HG03354 (cell line): Measurements from ENCODE around the gene LMO1.

ENCODE experiments used
- ATAC-seq: cut with Tn5 transposase; IDR thresholded peaks from one replicate; pipeline ENCODE4 v1.9.1; 2021; ENCODE audit warnings: mild to moderate bottlenecking; ENCODE audit not compliant: unreplicated experiment, poor library complexity, severe bottlenecking

LMO1 gene

DNA sequence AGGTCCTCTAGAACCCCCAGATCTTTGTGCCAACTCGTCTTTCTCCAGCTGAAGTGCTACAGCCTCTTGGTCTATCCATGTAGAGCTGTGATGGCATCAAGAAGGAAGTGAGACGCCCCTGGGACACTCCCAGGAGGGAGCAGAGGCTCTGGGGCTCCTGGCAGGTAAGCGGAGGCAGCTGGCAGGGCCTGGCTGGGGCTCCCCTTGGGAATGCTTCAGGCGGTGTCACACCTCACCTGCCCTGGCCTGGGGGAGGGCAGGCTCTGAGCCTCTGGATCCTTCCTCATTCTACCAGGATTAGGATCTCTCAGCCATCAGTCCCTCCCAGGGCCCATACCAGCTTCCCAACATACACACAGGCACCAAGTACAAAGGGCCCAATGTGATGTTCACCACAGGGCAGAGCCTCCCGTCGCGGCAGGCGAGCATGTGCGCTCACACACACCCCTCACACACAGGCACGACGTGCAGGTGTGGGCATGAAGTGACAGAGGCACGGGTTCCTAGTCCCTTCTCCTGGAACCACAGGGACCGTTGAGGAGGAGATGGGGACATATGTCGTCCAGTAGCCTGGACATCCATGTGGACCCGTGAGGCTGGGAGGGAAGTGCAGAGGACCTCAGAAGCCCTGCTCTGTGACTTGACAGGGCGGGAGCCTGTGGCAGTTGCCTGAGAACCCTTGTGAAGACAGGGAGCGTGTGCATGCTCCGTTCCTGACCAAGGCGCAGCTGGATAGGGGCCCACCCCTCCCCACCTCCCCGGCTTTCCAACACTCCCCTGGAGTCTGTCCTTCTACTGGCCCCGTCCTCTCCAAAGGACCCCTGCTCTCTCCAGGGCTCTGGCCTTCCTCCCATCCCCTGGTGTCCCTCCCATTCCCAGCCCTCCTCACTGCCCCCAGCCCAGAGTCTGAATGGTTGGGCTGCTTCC is 32.5 kb downstream of the LMO1 start:
- ATAC-seq, result no peak

DNA sequence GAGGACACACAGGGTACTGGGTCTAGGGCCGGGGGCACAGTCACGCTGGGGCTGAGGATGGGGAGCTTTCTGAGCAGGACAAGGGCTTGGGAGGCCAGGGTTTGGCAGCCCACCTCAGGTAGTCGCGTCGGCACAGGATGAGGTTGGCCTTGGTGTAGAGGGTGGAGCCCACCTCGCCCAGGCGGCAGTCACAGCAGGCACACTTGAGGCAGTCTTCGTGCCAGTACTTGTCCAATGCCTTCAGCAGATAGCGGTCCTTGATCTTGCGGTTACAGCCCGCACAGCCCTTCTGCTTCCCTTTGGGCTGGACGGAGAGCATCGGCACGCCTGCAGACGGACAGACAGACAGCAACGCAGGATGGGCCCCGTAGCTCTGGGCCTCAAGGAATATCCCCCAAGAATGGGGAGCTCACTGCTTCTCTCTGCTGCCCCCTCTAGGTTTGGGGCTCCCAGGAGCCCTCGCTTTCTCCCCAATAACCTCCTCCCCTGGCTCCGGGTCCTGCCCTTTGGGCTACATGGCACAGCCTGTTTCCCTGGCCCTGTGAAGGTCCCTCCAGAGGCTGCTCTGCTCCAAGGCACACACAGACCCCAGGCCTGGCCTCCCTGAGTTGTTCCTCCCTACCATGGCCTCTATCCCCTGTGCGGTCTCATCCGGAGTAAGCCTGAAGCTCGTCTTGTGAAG is 33.4 kb downstream of the LMO1 start:
- no peak for ATAC-seq

DNA sequence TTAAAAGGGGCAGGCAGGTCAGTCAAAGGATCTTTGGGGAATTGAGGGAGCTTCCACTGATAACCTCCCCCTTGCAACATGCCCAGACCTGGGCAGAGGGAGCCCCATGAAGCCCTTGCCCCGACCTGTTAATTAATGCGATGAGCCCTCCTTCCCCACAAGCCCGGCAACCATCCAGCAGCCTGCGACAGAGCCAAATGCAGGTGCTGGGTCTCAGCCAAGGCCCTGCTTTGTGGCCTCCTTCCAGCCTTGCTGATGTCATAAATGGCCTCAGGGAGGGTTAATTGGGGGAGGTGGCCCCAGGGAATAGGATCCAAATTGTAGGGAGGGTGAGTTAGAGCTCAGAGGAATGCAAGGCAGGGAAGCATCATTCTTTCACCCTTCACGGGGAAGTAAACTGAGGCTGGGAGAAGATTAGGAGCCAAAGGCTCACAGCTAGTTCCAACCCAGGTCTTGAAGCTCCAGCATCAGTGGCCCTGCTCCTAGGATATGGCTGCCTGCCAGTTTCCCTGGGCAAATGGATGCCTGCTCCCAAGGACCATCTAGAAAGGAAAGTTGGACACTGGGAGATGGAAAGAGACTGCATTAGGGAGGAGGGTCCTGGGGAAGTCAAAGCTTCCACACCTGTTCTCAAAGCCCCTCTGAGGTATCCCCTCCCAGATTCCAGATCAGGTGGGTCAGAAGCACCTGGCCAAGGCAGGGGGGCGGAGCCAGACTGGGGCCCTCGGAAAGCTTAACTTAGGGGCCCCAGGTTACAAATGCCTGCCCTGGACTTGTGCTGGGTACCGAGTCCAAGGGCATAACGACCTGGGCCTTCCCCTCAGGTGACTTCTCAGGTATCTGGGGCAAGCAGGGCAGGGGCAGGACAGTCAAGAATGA is 34.1 kb downstream of the LMO1 start:
- ATAC-seq, result no peak

DNA sequence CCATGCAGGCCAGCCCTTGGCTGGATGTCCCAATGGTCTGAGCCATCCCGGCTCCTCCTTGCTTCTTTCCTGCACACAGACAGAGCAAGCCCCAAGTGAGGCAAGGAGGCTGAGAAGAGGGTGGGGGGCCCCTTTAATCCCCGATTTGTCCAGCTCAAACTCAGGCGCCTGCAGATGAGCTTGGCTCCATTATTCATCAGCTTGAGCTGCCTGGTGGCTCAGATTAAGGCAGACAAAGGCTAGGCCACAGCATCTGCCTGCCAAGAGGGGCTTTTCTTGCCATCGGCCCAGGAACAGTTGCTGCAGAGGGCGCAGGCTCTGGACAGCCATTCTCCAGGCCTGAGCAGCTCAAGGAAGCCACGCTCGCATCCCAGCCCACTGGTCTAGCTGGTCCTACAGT is 35.4 kb downstream of the LMO1 start:
- ATAC-seq, result no peak

DNA sequence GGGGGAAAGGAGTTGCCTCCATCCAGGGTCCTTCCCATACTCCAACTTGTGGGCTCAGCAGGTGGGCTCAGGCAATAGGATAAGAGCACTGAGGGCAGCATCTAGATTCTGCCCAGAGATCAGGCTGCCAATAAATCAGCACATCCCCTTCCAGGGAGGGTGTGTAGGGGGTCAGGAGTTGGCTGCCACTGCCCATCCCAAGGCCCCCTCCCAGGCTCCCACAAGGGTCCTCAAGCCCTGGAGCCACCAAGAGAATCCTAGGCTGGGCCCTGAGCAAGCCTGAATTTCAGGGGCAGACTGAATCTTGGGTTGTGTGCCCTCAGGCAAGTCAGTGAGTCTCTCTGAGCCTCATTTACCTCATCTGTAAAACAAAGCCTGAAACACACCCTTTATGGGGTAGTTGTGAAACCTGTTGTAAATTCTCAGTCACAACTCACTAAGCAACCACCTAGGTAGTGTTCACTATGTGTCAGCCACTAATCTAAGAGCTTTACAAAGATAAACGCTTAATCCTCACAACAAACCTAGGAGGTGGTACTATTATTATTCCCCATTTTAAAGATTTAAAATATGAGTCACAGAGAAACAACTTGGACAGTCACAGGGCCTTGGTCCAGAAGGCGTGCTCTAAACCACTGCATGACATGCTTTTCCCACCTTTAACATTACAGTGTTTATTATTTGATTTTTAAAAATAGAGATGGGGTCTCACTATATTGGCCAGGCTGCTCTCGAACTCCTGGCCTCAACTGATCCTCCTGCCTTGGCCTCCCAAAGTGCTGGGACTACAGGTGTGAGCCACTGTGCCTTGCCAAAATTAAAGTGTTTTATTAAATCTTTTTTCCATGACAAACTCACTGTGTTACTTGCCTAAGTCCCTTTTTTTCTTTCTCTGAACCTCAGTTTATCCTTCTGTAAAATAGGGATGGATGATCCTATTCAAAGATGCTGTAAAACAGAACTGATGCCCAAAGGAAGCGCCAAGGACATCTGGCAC is 36.2 kb downstream of the LMO1 start:
- no peak for ATAC-seq

DNA sequence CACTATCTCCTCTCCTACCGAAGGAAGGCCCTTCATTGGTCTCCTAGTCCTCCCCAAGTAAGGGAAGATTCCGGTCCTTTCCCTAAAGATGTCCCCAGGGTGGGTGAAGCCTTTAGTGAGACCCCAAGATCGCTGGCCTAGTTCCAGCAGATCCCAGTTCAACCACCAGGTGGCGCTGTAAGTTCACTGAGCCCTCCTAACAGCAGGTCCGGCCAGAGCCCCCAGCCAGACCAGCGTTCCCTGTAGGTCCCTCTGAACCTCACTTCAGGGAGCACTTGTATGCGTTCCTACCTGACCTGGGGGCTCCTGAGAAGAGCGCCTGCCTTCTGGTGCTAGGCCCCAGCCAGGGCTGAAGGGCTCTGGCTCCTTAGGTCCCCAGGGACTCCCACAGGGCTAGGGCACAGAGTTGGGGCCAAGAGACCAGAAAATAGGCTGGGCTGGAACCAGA is 38.1 kb downstream of the LMO1 start:
- ATAC-seq, result peak; percentile 78

DNA sequence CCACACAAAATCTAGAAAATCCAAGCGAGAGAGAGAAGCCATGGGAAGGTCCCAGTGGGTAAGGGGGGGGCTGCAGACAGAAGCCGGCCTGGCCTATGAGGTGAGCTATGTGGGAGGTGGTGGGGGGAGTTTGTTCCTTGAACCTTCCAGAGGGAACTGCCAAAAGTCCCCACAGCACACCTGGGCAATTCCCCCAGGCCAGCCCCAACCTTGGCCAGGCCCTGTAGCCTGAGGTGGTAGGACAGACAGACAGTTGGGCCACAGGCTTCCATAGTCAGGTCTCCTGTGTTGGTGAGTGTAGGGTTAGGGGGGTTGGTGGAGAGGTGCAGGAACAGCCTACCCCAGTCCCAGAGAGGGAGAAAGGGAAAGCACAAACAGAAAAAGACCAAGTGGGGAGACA is 39.0 kb downstream of the LMO1 start:
- no peak for ATAC-seq

DNA sequence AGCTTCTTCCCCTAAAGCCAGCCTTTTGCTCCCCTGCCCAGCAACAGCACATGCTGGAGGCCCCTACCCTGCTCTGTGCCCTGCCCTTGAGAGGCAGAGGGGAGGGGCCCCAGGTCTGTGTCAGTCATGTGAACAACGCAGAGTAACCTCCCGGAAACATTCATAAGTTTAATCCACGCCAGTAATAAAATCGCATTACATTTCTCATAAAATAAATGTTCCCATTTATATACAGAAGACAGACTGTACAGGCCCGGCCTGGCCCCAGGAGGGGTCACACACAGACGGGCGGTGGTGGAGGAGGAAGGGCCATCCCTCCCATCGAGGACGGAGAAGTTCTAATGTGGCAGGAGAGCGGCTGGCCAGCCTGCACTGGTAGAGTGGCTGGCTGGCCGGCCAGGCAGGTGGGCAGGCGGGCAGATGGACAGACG is 39.5 kb downstream of the LMO1 start:
- ATAC-seq, result no peak

DNA sequence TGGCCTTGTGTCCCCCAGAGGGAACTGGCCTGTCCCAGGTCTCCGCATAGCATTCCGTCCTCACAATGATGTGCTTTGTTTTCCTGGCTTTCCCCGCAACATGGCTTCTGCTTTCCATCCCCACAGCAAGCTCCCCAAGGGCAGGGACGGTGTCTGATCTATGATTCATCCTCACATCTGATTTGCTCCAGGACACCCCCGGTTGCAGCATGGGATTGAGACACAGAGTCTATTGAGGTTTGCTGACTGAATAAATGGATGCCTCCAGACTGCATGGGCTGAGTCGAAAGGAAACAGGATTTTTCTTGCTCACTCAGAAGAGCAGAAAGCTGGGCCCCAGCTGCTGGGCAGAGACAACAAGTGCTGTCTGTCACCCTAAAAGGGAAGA is 40.2 kb downstream of the LMO1 start:
- ATAC-seq, result no peak

DNA sequence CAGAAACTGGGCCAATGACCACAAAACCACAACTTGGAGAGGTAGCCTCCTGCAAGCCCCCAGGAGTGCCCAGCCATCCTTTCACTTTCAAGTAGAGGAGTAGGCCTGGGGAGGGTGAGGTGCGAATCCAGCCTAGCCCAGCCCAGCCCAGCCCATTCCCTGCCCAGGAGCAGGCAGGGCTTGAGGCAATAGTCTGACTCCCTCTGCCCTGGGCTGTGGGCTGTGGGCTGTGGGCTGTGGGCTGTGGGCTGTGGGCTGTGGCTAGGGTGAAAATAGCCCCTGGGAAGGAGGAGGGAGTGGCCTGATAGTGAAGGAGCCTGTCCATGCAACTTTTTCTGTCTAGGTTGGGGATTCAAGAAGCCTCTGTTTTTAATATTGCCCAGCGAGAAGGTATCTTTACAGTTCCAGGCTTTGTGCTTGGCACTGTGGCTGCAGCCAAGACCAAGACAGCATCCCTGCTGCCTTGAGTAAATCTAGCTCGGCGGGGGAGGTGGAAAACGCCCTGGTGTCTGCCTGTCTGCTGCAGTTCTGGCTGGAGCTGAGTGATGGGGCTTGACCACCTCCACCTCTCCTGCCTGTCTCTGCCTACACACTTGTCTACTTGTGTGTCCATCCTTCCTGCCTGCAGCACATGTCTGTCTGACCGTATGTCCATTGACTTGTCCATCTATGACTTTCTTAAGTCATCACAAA is 40.7 kb downstream of the LMO1 start:
- ATAC-seq, result no peak

DNA sequence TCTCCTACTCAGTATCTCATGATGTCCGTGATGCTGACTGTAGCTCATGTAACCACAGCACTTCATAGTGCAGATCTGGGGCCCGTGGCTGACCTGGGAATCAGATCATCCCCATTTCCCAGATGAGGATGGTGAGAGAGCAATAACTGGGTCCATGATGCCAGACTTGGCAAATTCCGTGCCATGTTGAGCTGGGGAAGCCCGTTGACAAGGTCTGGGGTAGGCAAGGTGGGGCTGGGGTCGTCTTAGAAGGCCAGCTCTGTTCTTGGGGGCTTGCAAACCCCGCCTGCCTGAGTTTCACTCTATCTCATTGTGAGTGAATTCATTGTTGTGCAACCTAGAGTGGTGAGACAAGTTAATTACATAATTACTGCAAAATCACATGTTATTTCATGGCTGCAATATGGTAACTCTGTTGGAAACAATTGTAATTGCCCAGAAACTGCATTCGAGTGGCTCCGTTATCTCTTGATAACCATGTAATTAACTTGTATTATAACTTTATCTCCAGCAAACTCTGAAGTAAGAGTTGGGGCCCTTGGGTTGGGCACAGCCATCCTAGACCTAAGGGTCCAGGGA is 41.7 kb downstream of the LMO1 start:
- no peak for ATAC-seq

DNA sequence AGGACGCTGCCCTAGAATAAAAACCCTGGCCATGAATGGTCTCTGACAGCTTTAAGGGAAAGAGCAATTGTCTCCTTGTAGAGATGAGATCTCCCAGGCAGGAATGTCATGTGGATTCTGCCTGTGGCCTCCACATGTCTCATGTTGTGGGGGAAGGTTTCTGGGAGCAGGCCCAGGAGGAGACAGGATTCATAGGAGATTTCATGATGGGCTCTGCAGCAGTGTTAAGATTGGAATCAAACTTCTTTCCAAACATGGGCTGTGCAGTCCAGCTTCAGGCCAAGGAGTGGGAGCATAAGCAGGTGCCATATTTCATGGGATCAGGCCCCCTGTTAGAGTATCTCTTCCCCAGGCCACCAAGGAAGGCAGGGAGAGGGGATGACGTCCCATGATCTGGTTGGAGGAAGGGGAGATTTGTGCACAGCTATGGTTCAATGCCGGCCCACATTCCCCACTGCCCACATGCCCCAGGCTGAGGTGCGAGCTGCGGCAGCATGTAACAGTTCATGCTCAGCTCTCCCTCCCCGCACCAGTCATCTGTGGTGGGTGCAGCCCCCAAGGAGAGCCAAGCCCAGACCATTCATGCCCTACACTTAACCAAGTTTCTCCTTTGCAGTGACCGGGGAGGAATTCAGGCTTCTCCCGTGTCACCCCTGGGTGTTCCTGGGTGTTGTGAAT is 42.5 kb downstream of the LMO1 start:
- no peak for ATAC-seq

DNA sequence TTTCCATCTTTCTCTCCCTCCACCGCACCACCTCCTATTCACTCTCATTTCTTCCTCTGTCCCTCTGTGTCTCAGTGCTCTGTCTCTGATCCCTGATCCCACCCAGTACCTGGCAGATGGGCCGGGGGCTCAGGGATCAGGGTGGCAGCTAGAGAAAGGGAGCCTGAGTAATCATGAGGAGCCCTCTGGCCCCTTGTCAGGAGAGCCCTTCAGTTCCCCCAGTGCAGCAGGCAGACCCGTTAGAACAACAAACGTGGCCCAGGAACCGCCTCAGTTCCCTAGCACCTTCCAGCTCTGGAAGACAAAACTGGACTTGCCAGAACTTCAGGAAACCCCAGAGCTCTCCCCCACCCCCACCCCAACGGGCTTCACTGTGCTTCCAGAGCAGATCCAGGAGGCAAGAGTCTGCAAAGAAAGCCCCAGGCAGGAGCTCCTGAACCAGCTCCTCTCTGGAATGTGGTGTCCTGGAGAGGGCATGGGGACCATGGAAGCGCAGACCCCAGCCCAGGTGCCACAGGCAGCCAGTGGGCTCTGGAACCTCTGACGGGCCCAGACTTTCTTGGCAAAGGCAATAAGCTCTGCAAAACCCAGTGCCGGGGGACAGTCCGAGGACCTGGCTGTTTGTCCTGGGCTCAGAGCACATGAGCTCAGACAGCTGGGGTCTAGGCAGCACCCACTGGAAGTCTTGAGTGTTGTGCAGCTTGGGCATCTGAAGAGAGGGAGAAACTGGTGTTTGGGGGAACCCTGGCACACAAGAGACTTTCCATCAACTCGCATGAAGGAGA is 43.2 kb downstream of the LMO1 start:
- ATAC-seq, result no peak

DNA sequence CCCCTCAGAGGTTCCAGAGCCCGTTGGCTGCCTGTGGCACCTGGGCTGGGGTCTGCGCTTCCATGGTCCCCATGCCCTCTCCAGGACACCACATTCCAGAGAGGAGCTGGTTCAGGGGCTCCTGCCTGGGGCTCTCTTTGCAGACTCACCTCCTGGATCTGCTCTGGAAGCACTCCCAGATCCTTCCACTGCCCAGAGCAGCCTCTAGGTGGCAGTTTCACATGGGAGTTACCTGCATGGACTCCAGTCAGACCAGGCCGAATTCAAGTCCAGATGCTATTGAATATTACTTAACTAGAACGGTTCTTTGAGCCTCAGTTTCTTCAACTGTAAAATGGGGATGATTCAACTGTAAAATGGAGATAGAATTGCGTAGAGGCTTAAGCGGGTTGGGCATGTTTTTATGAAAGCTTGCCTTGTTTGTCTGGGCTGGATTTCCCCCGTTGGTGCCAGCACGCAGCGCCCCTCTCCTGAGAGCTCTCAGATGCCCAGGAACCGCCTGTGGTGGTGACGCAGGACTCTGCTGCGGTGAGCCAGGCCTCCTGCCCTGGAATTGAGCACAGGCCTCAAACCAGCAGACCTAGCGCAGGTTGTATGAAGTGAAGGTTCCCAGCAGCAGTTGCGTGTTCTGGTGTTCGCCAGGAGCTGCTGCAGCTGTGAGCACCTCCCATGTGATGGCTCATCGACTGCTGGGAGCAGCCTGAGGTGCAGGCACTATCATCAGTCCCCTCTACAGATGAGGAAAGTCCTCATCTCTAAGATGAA is 44.2 kb downstream of the LMO1 start:
- ATAC-seq, result peak; percentile 77

DNA sequence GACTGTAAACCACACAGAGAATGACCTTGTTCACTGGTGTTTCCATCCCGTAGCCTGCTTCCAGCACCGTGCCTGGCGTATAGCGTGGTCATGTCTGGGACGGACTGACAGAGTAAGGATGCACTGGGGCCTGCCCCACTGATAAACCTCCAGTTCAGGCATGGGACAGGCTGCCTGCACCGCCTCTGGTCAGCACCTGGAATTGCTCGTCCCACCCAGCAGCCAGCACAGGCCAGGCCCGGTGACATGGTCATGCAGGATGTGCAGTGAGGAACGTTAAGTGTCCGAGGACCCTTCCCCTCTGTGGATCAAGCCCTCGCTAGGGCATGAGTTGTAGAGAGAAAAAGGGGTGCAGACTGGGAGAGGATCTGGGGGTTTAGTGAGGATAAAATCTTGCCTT is 44.8 kb downstream of the LMO1 start:
- no peak for ATAC-seq

DNA sequence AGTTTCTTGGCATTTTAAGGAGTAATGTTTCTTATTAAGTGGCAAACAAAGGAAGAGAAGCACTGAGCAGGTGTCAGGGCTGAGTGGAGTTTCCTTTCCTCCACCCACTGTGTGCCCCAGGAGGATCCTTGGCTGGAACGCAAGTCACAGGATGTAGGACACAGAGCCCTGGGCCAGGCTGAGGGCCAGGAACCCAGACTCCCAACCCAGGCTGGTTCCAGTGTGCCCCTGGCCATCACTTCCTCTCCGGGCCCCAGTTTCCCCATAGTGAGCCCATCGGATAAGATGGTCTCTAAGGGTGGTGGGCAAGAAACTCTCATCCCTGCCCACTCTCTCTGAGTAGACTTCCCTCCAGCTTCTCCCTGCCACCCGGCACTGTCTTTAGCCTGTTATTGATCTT is 45.3 kb downstream of the LMO1 start:
- ATAC-seq, result no peak
